ENCODE results near the gene UGT1A10. TPM values are rescaled to one million over a fixed set of nuclear protein-coding genes. Genes with fewer than 3 reads are reported as not detected.
A peak's percentile ranks its signal among the peaks of the same experiment; 100 is the strongest.
"Not testable (repeated sequence)": the region's sequence is repeated elsewhere in the genome, so short reads cannot be mapped to it uniquely, and the experiment has no call there.

Gene UGT1A10
- total RNA-seq, 1 donor from 2014 or later: not detected

DNA sequence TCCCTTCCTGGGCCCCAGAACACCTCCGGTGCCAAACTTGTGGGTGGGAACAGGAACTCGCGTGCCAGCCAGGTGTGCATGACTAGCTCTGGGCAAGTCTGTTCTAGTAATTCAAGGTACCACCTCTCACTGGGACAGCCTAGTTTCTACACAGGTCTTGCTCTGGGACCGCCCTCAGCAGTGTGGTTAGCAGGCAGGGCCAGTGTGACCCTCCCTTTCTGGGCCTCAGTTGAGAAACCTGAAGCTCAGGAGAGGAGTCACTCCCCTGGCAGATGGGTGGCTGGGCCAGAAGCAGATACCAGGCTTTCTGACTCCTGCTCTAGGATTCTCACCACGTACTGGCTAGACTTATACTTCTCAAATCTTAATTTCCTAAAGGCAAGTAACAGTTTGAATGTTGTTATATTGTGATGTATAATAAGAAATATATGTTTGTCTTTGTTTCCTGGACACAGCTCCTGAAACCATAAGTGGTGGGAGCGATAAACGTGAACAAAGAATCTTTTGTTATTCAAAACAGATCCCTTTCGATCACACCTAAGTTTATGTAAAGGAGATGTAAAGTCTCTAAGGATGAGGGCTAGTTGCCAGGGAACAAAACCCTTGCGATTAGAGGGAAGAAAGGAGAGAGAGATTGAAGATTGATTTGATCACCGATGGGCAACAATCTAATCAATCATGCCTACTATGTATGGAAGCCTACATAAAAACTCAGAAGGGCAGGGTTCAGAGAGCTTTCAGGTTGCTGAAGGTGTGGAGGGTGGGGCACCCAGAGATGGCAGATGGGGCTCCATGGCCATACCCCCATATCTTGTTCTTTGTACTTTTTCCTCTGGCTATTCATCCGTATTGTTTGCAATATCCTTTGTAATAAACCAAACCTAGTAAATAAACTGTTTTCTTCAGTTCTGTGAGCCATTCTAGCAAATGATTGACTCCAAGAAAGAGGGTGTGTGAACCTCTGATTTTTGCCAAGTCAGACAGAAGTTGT, 55.5 kb downstream of the UGT1A10 start:
- no peak for DNase-seq (ENCODE audit: low read depth in 2 of 2)

DNA sequence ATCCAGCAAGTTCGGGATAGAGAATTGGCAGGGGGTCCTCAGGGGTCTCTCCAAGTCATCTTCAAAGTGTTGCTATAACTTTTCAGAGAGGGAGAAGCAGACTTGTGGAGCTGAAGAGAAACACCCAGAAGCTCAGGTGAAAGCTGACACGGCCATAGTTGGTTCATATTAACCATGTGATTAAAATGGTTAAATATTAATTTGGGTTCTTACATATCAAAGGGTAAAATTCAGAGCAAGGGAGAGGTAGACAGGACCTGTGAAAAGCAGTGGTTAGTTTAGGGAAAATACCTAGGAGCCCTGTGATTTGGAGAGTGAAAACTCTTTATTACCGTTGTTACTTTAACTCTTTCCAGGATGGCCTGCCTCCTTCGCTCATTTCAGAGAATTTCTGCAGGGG, 56.4 kb downstream of the UGT1A10 start, which contains the start of gene UGT1A6:
TSS of gene UGT1A6 (plus strand) at position 243 of the 400 bp plus-strand sequence. CDS start at position 358, 115 bp downstream.
- DNase-seq (ENCODE audit: low read depth in 2 of 2): no peak

DNA sequence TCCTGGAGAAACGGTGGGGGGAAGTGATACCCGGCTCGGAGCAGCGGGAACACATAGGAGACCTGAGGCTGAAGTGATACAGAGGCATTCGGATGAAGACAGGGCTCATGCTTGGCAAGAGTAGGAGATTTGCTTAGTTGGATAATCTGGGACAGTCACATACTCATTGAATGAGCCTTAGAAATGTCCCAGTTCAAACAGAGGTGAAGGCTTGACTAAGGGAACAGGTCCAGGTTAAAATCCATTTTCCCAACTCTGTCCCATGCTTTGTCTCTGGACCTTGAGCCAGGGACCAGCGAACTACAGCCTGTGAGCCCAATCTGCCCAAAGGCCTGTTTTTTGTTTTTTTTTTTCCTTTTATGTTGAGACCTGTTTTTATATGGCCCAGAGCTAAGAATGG, 57.7 kb downstream of the UGT1A10 start:
- no peak for DNase-seq (ENCODE audit: low read depth in 2 of 2)

DNA sequence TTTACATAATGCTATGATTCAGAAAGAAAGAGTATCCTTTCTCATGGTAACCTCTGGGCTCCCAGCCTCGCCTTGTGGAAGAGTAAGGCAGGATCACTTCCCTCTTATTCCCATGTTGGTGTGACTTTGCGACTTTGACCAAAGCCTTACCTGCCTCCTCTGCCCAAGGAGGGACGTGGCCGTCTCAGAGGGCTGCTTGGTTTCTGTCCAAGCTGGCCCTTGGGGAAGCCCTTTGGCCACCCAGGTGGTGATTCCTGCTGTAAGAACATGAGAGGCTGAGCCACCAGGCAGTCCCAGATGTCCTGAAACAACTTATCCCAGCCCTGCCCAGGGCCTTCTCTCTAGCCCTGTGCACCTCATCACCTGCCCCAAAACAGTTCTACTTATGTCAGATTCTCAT, 62.5 kb downstream of the UGT1A10 start:
- no peak for DNase-seq (ENCODE audit: low read depth in 2 of 2)

DNA sequence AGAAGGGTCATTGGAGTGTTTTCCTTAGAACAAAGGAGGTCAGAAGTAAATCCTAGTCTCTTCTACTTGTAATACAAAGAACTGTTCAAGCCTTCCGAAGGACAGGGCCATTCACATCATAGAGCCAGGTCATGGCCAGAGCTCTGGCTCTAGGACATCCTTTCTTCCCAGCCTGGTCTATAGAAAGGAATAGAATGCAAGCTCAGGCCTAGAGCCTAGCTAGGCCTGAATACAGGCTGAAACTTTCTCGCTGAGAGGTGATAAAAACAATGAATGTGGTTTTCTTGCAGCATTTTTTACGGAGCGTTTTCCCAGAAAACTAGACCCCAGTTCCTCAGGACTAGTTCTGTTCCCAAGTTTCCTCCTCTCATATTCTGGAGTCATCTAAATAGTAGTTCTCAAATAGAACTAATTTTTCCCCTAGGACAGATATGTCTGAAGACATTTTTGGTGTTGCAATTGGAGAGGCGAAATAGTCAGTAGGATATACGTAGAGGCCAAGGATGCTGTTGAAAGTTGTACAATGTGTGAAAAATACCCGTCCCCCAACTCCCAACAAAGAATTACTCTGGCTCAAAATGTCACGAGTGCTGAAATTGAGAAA, 63.3 kb downstream of the UGT1A10 start:
- no peak for DNase-seq (ENCODE audit: low read depth in 2 of 2)

DNA sequence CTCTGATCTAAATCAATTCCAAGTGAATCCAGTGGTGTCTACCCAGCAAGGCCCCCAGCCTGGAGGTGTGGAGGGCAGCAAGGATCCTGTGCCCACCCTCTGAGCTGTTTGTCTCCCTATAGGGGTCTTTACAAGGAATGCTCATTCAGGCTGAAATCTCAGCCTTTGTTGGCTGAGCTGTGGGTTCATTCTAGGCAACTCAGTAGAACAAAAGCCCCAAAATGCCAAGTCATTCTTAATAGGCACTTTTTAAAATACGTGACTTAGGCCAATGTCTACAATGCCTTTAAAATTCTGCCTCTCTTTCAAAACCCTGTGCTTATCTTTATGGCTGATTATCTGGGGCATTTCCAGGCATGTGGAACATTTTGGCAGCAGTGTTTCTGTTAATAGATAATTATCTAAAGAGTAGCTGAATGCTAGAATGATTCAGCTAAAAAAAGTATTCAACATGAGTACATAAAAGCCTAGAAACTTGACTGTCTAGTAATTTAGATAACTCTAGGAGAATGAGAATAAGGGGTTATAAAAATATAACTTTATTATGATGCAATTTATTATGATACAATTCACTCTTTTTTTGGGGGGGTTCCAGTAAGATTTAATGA, 63.9 kb downstream of the UGT1A10 start:
- DNase-seq (ENCODE audit: low read depth in 2 of 2): peak in 1 of 2 donors; percentile 91

DNA sequence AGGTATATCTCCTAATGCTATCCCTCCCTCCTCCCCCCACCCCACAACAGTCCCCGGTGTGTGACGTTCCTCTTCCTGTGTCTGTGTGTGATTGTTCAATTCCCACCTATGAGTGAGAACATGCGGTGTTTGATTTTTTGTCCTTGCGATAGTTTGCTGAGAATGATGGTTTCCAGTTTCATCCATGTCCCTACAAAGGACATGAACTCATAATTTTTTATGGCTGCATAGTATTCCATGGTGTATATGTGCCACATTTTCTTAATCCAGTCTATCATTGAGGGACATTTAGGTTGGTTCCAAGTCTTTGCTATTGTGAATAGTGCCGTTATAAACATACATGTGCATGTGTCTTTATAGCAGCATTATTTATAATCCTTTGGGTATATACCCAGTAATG, 64.6 kb downstream of the UGT1A10 start:
- not testable (repeated sequence) for DNase-seq (ENCODE audit: low read depth in 2 of 2)

DNA sequence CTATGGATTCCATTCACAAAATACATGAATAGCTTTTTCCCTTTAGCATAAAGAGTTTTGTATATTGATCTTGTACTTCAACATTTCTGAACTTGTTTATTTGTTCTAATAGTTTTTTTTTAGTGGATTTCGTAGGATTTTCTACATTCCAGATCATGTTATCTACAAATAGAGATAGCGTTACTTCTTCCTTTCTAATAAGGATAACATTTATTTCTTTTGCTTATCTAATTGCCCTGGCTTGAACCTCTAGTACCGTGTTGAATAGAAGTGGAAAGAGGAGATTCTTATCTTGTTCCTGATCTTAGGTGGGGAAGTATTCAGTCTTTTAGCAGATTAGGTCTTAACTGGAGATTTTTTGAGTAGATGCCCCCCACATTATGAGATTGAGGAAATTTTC, 66.0 kb downstream of the UGT1A10 start:
- no peak for DNase-seq (ENCODE audit: low read depth in 2 of 2)

DNA sequence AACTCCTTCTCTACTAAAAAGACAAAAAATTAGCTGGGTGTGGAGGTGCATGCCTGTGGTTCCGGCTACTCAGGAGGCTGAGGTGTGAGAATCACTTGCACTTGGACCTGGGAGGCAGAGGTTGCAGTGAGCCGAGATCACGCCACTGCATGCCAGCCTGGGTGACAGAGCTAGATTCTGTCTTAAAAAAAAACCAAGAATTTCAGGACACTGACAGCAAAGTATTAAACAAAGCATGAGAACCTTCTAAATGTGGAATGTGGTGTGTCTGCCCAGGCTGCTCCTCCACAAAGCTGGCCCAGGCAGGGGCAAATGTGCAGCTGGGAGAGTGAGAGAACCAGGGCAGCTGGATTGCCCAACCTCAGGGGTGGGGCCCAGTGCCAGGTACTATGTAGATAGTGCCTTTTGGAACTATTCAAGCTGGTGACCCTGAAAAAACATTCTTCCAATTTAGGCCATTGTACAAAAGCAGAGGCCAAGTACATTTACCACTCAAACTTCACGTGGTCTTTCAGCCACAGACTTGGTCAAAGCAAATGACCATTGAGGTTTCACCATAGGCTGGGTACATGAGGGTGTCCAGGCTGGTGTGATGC, 69.8 kb downstream of the UGT1A10 start:
- no peak for DNase-seq (ENCODE audit: low read depth in 2 of 2)

DNA sequence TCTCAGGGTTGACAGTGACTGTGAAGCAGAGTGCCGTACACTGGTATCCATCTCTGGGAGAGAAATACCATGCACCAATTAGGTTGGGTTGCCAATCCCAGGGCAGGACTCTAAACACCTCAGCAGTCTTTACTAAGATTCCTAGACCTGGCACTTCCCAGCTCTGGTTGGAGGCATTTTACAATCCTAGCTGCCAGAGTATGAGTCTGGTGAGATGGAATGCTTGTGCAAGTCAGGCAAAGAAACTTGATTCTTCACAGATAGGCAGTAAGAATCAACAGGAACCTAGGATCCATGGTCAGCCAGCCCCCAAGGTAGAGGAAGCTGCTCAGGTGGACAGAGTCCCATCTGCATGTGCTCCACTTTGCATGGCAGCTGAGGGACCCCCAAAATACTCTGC, 70.5 kb downstream of the UGT1A10 start:
- no peak for DNase-seq (ENCODE audit: low read depth in 2 of 2)

DNA sequence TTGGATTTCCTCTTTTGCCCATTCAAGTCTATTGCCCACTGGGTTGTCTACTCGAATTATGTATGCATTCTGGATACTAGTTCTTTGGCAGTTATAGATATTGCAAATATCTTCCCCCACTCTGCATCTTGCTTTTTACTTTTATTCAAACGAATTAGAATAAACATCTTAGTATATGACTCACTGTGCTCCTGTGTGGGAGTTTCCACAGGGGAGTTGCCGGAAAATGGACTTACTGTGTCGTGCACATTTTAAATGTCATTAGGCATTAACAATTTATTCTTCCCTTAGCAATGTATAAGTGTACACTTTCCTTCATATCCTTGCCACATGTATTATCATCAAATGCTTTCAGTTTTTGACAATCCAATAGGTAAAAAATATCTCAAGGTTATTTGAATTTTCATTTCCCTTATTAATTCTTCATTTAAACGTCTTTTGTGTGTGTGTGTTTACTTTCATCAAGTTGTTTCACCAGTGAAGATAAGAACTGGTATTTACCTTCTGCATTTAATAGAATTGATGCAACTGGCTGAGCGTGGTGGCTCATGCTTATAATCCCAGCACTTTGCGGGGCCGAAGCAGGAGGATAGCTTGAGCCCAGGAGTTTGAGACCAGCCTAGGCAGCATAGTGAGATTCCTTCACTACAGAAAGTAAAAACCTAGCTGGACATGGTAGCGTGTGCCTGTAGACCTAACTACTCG, 71.8 kb downstream of the UGT1A10 start:
- DNase-seq (ENCODE audit: low read depth in 2 of 2): no peak

DNA sequence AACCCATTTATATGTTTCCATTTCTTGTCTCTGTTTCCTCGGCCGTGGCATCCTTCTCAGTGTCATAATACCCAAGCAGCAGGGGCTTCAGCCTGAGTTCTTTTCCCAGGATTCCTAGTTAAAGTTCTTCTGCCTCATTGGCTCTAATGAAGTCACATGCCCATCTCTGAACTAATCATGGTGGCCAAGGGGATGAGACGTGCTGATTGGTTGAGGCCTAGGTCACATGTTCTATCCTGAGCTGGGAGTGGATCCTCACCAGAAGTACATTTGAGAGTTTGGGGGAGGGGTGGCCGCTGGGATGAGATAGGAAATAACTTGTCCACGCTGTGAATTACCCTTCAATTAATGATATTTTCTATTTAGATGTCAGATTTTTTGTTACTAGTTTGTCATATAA, 72.7 kb downstream of the UGT1A10 start:
- DNase-seq (ENCODE audit: low read depth in 2 of 2): no peak

DNA sequence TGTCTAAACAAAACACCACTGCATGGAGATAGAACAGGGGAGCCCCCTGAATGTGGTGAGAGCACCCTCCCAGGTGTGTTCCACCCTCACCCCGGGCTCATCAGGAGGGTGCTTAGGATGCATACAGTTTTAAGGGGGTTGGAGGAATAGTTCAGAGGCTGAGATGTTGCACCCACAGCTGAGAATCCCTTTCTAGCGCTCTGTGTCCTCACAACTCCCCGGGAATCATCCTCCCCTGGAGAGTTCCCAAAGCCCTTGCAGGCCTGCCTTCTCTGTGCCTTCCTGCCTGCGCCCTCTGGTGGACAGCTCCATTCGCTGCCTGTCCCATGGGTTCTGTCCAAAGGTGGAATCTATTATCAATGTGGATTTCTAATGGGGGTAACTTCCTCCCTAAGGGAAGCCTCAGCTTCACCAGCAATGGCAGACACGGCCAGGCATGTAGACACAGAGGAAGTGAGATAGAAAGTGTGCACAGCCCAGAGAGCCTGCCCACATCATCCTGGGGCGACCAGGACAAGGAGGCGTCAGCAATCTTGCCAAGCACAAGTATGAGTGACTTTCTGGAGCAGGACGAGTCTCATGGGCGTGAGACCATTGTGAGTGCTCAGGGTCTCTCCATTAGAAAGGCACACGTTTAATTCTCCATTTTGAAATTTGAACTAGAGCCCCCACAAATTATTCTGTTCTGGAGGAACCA, 75.2 kb downstream of the UGT1A10 start:
- DNase-seq (ENCODE audit: low read depth in 2 of 2): peak; percentile 74 to 85

DNA sequence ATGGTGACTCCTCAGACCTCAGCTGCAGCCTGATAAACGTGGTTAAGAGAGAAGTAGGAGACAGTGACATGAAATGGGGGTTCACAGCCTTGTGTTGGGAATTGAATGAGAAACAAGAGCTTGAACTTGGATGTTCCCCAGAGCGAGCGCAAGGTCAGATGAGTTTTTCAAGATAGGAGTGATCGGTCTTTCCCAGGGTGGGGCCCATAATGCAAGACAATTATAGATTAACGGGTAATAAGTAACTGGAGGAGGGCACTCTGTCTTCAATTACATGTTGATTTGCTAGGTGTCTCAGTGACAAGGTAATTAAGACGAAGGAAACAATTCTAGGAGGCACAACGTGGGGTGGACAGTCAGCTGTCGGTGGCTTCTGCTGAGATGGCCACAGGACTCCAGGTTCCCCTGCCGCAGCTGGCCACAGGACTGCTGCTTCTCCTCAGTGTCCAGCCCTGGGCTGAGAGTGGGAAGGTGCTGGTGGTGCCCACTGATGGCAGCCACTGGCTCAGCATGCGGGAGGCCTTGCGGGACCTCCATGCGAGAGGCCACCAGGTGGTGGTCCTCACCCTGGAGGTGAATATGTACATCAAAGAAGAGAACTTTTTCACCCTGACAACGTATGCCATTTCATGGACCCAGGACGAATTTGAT, 76.5 kb downstream of the UGT1A10 start, which contains the start of gene UGT1A5:
TSS of gene UGT1A5 (plus strand) at position 297 of the 651 bp plus-strand sequence. CDS start at position 382, 85 bp downstream.
- DNase-seq (ENCODE audit: low read depth in 2 of 2): no peak

DNA sequence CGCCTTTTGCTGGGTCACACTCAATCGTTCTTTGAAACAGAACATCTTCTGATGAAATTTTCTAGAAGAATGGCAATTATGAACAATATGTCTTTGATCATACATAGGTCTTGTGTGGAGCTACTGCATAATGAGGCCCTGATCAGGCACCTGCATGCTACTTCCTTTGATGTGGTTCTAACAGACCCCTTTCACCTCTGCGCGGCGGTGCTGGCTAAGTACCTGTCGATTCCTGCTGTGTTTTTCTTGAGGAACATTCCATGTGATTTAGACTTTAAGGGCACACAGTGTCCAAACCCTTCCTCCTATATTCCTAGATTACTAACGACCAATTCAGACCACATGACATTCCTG, 77.0 kb downstream of the UGT1A10 start:
- no peak for DNase-seq (ENCODE audit: low read depth in 2 of 2)

DNA sequence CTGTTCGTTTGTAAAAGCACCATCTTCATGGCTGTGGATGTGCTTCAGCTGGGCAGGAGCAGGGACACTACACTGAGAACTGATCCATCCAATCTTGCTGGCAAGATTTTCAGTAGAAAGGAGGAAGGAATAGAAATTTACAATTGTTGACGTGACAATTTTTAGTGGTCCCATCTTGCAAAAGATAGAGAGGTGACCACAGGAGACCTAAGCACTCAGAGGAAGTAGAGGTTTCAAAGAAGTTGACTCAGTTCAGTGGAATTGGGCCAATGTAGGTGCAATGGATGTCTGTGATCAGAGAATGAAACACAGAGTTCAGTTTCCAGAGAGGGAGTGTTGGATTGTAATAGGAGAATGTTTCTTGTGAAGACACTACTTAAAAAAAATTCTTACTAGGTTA, 77.9 kb downstream of the UGT1A10 start:
- no peak for DNase-seq (ENCODE audit: low read depth in 2 of 2)

DNA sequence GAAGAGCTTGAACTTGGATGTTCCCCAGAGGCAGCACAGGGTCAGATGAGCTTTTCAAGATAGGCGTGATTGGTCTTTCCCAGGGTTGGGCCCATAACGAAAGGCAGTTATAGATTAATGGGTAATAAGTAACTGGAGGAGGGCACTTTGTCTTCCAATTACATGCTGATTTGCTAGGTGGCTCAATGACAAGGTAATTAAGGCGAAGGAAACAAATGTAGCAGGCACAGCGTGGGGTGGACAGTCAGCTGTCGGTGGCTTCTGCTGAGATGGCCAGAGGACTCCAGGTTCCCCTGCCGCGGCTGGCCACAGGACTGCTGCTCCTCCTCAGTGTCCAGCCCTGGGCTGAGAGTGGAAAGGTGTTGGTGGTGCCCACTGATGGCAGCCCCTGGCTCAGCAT, 82.3 kb downstream of the UGT1A10 start, which contains the start of gene UGT1A4:
TSS of gene UGT1A4 (plus strand) at position 185 of the 400 bp plus-strand sequence. CDS start at position 270, 85 bp downstream.
- no peak for DNase-seq (ENCODE audit: low read depth in 2 of 2)

DNA sequence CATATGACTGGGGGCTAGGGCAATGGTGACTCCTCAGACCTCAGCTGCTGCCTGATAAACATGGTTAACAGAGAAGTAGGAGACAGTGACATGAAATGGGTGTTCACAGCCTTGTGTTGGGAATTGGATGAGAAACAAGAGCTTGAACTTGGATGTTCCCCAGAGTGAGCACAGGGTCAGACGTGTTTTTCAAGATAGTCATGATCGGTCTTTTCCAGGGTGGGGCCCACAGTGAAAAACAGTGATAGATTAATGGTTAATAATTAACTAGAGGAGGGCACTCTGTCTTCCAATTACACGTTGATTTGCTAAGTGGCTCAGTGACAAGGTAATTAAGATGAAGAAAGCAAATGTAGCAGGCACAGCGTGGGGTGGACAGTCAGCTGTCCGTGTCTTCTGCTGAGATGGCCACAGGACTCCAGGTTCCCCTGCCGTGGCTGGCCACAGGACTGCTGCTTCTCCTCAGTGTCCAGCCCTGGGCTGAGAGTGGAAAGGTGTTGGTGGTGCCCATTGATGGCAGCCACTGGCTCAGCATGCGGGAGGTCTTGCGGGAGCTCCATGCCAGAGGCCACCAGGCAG, 92.6 kb downstream of the UGT1A10 start, which contains the start of gene UGT1A3:
TSS of gene UGT1A3 (plus strand) at position 320 of the 579 bp plus-strand sequence. CDS start at position 405, 85 bp downstream.
- no peak for DNase-seq (ENCODE audit: low read depth in 2 of 2)
